ENCODE measurements around the gene PPFIBP1.
"Not testable (repeated sequence)": the region's sequence is repeated elsewhere in the genome, so short reads cannot be mapped to it uniquely, and the experiment has no call there.

Gene PPFIBP1

GRCh38 chr12:27566626-27567025, 42.6 kb downstream of the PPFIBP1 start:
- DNase-seq (ENCODE audit: low read depth), result no peak

GRCh38 chr12:27571463-27571862, 47.5 kb downstream of the PPFIBP1 start:
- DNase-seq (ENCODE audit: low read depth), result peak; percentile 72

DNA sequence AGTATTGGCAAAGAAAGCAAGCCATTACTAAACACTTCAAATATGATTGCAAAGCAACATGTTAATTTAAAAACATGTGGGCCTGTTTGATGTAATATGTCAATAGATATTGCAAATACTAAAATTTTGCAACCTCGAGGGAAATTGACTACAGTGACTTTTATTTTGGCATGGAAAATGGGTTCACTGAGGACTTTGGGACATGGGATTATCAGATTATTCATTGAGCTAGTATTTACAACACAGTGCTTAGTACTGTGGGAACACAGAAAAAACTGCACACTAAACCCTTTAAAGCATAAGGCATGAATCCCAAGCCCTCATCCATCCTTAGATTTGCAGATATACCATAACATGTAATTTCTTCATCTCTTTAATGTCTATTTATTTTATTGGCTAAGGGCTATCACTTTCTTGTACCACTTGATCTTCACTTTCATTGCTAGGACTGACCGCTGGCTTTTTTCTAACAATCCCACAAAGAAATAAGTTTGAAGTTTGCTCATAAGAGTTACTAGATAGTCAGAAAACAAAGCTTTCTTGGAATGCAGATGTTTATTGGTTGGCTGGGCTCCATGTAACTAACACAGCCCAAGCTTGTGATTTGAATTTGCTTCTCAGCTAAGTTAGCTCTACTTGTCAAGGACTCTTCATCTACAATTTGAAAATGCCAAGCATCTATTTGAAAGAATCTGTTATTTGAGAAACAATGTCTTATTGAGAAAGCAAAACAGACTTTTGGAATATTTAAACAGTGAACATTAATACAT, 48.7 kb downstream of the PPFIBP1 start:
- peak; percentile 67 for DNase-seq (ENCODE audit: low read depth)

DNA sequence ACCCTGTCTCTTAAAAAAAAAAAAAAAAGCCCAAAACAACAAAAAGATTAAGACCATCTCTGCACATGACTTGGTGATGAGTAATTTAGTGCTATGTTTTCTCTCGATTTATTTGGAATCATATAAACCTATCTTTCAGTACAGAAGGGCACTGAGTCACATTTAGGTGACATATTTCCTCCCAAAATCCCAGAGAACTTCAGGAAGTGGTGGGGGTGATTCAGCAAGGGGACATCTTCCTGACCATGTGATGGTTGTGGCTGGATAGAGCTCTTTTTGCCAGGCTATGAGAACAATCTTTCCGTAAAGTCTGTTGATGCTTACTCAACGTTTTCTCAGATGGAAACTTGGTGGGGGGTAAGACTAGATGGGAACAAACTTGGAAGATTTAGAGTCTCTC, 50.0 kb downstream of the PPFIBP1 start:
- peak; percentile 85 for DNase-seq (ENCODE audit: low read depth)

DNA sequence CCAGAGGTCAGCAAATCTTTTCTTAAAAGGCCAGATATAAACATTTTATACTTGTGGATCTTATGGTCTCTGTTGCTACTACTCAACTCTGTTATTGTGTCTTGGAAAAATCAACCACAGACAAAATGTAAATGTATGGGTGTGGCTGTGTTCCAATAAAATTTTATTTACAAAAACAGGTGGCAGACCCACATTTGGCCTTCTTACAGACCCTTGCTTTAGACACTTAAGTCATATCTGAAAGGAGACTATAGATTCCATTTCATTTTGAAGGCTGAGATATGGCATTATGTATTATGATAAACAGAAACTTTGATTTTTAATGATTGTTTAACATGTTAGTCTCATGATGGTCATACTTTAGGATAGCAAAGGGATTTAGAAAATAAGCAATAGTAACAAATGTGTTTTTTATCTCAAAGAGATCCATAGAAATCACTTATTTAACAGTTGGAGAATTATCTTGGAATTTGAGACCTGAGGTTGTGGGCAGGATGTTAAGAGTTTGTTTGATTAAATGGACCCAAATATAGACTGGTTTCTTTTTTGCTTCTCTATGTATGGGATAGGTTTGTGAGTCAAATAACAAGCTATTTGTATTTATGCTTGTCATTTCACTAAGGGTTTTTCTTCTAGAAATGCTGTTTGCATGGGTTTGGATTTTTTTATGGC, 51.2 kb downstream of the PPFIBP1 start:
- DNase-seq (ENCODE audit: low read depth), result no peak

- DNase-seq (ENCODE audit: low read depth), result no peak
Measured at GRCh38 chr12:27575762-27576118, 51.7 kb downstream of the PPFIBP1 start.

DNA sequence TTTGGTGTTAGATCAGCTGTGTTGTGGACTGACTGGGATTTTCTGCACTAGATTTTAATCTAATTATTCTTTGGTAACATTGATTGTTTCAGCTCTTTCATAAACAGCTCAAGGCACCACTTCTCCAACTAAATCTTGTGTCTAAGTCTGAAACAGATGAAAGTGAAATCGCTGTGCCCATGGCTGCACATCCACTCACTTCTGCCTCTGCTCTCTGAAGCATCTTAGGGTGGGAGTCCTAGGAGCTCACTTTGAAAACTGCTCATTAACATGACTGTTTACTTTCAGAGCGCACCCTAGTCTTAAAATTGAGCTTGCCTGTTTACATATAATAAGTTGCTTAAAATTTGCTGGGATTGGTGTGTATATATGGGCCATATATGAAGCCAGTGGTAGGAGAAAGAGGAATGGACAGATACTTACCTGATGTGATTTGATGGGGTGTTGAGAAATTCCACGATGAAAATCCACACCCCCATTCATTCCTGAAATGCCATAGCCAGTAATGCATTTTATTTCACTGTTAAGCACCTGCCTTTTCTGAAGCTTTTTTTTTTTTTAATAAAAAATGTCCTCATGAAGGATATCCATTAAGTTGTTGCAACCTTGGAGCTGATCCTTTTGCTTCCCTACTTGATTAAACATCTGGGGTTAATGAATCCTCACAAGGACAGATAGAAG, 52.8 kb downstream of the PPFIBP1 start:
- no peak for DNase-seq (ENCODE audit: low read depth)

DNA sequence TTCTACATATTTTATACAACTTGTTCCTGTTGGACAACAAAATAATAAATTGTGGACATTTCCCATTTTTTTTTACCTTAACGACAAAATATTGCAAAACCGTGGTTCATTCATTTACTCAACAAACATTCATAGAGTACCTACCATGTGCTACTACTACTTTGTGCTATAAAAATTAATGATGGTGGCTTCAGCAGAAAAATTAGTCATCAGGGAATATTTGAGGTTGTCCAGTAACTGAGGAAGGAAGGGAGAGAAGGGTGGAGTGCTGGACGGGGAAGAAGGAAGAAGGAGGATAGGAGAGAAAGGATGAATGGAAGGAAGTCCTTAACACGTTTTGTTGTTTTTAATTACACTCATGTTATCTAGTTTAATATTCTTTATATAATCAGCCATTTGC, 53.7 kb downstream of the PPFIBP1 start:
- DNase-seq (ENCODE audit: low read depth), result no peak

GRCh38 chr12:27578689-27579372, 54.8 kb downstream of the PPFIBP1 start:
- DNase-seq (ENCODE audit: low read depth), result no peak

DNA sequence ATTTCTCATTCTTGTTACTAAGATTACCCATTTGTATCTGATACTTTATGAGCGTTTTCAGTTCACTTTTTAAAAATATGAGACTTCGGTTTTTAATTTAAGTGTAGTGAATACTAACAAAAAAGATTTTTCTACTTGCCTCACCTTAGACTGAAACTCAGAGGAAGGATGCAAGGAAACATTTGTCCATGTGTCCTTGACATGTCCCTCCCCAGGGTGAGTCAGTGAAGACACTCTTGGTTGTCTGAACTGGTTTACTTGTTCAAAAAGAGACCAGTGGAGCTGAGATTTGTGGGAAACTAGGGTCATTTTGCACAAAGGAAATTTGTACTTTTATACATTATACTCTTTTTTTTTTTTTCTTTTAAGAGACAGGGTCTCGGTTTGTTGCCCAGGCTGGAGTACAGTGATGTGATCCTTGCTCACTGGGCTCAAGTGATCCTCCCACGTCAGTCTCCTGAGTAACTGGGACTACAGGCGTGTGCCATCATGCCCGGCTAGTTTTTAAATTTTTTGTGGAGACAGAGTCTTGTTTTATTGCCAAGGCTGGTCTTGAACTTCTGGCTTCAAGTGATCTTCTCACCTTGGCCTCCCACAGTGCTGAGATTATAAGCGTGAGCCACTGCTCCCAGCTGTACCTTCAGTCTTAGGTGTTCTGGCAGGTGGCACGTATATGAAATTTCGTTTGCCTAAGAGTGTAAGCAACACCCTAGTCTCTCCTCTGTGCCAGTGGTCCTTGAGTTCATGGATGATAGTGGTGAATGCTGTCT, 56.7 kb downstream of the PPFIBP1 start:
- DNase-seq (ENCODE audit: low read depth), result no peak

- not testable (repeated sequence) for DNase-seq (ENCODE audit: low read depth)
Measured at GRCh38 chr12:27581331-27581671, 57.3 kb downstream of the PPFIBP1 start.

GRCh38 chr12:27581833-27582232, 57.8 kb downstream of the PPFIBP1 start:
- not testable (repeated sequence) for DNase-seq (ENCODE audit: low read depth)

DNA sequence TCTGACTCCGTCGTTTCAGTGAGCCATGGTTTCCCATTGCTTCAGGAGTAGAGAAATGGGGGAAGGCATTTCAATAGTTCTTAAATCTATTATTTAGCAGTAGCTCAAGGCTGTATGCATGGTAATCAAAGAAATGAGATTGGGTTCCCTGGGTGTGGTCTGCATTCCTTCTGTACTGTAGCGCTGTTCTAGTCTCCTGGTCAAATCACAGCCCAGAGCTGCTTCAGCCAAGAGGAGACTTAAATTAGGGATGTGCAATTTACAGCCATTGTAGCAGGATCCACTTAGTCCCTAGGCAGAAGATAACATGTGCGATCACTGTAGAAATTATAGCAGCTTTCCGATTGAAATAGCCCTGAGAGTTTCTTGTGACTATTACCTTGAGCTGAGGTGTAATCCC, 58.4 kb downstream of the PPFIBP1 start:
- DNase-seq (ENCODE audit: low read depth), result not testable (repeated sequence)

DNA sequence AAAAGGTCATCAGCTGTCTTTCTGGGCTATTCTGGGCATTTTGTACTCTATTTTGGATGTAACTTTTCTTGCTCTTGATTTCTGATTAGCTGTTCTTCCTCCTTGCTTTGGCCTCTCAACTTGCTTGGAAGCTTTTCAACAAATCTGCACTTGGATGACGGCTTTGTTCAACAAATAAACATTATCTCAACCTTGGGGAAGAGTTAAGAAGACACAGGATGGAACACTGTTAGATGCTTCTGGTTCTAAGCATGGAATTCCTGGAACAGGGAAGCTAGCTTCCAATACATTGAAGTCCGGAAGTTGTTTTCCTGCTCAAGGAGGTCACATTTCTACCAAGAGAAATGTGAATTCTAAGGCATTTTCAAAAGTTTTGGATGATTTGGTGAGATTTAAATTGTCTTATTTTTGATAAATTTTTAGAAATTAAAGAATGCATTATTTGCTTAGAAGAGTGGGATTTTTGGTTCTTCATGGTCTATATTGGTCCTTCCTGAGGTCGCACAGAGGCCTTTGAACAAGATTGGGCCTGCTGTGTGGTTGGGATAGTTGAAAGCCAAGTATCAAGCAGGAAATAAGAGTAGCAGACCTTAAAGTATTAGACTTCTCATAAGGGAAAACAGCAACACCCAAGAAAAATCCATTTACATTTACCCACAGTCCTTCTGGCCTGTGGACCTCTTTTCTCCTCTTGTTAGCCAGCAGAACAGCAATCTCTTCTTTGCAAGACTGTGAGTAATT, 59.2 kb downstream of the PPFIBP1 start:
- peak; percentile 72 for DNase-seq (ENCODE audit: low read depth)

GRCh38 chr12:27583981-27584380, 60.0 kb downstream of the PPFIBP1 start:
- DNase-seq (ENCODE audit: low read depth), result no peak

DNA sequence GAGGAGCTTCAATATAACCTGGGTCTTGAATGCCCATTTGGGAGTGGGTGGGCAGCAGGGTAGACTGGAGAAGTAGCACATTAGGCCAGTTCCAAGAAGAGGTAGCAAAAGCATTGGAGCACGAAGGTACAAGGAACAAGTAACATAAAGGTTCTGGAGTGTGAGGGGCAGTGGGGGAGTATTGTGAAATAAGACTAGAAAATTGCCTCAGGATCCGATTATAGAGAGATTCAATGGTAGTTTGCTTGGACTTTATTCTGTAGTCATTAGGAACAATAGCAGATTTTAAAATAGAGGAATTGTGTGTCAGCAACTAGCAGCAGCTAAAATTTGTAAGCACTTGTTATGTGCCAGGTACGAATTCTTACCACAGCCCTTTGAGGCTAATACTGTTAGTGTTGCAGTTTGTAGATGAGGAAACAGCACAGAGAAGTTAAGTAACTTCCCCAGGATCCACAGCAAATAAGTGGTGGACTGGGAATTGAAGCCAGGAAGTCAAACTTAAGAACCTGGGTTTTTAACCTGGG, 61.8 kb downstream of the PPFIBP1 start:
- no peak for DNase-seq (ENCODE audit: low read depth)

DNA sequence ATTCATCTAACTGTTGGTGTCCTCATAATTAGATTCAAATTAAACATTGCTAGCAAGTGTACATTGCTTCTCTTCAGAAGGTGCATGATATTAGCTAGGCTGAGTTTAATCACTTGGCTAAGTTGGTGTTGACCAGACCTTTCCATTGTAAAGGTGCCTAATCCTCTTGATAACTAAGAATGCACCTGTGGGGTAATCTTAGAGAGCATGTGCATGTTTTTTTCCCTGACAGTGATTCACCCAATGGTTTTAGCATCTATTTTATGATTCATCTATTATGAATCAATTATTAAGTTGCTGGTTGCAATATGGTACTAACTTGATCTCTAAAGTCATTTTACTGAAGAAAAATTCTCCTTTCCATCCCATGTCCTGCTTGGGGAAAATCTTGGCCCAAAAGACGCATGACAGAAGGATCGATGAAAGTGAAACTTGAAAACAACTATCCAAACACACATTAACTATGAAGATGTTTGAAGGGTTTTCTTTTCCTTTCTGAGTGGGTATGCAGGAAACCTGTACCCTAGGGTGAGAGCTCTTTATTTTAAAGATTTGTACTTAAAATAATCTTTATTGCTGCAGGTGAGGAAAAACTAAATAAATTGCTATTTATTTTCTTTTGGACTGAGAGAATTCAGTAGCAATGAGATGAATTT, 64.2 kb downstream of the PPFIBP1 start:
- not testable (repeated sequence) for DNase-seq (ENCODE audit: low read depth)

- no peak for DNase-seq (ENCODE audit: low read depth)
Measured at GRCh38 chr12:27588776-27589175, 64.8 kb downstream of the PPFIBP1 start.

DNA sequence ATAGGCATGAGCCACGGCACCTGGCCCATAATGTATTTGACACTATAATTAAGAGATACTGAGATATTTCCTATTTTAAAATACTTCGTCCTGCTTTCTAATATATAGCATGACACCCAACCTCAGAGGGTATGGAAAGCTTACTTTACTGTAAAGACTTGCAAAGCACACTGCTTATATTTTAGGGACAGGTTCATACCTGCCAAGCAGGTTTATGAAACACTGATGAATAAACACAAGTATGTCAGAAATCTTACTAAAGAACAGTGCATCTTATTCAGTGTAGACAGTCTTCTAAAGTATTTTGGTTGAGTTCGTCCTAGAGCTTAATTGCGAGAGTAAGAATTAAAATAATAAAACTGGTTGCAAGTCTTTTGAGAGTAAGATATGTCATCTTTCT, 65.4 kb downstream of the PPFIBP1 start:
- no peak for DNase-seq (ENCODE audit: low read depth)

- DNase-seq (ENCODE audit: low read depth), result not testable (repeated sequence)
Measured at GRCh38 chr12:27591698-27592097, 67.7 kb downstream of the PPFIBP1 start.
